ENCODE measurements around the gene MAF. TPM values are rescaled to one million over a fixed set of nuclear protein-coding genes. Genes with fewer than 3 reads are reported as not detected.

The MAF gene
- total RNA-seq, 1 experiment from 2014 or later = 1.3 TPM

DNA sequence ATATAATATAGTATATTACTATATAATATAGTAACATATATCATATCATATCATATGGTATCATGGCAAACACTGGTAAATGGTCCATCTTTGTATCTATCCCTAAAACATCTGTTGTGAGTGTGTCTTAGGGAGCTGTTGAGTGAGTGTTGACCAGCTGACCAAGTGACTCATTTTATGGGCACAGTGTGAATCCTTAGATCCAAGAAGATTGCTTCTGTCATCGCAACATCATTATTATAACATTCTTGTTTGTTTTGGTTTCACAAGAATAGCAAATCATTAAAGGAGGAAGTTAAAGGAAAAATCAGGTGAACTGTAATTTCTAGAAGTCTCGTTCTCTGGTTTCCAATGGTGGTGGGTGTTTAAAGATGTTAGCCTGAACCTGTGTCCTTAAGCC lies 11.7 kb upstream of the MAF start:
- DNase-seq (ENCODE audit: low read depth) = peak; percentile 55

DNA sequence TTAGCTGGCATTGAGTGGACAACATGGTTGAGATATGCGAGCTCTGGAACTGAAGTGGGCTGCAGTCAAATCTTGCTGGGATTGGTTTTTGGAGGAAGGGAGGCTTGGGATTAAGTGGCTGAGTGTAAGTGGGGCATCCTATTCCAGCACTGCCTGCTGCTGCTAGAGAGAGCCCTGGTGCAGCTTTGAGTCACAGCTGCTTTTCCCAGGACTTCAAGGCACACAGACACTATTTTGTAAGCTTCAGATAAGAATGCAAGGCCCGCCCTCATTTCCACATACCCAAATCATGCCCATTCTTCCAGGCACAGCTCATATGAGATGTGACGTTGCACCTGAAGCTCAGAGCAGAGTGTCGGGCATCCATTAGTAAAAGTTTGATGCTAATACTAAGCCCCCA lies 10.2 kb upstream of the MAF start:
- no peak for DNase-seq (ENCODE audit: low read depth)

DNA sequence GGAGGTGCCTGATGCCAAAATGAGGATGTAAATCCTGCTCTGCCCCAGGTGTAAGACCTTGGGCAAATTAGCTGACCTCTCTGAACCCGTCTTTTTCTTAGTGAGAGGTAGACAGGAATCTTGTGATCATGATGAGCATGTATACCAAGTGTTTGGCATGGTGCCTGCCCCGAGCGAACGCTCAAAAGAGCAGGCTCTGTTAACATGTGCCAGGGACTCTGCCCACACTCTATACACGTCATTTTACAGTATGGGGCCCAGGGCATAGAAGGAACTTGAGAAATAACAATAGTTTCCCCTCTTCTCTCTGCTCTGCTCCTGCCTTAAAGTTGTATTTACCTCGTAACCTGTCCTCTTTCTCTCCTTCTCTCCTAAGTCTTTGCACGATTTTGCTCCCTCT lies 9.3 kb upstream of the MAF start:
- DNase-seq (ENCODE audit: low read depth) = no peak

DNA sequence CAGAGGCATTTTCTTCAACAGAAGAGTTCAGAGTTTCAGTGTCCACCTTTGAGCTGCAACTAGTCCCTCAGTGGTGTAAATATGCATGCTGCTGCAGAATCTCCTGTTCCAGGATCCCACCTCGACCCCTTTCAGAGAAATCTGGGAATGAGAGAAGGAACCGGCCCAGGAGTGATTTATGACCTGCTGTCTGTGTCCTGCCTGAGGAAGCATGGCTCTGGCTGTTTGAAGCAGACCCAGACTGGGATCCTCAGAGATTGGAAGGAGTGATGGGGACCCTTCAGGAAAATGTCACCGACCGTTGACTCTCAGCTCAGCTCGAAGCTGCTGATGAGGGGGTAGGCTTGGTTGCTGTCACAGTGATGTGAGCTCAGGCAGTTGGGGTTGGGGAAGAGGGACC lies 8.4 kb upstream of the MAF start:
- no peak for DNase-seq (ENCODE audit: low read depth)

DNA sequence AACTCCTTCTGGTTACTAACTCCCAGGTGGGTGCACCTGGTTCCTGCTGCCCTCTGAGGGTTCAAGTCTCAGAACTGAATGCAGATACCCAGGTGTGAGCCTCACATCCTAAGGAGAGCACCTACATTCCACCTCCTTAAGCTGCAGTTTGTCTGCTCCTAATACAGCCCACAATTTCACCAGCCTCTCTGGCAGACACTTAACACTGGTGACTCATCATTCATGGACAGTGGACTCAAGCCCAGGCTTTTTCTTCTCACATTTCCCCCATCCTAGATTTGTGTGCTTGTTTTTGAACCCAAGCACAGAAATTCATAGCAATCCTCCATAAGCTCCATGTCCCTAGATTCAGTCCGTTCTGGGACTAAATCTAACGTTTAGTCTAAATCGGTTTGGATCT lies 7.0 kb upstream of the MAF start:
- DNase-seq (ENCODE audit: low read depth) = peak; percentile 68

DNA sequence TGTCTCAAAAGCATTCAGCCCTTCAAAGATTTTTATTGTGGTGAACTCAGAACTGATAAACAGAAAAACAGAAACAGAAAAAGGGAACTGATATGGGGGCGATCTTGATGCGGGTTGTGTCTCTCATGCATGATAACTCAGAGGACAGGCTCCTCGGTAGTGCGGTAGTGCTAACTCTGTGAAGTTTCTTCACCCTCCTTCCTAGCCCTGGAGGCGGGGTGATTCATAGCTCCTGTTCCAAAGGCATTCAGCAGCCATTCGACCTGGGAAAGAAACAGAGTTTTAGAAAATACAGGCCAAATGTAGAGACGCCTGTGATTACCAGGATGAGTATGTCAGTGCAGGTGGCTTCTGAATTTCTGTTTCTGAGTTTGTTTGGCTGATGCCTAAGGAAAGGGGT lies 5.5 kb upstream of the MAF start:
- DNase-seq (ENCODE audit: low read depth) = peak; percentile 57

DNA sequence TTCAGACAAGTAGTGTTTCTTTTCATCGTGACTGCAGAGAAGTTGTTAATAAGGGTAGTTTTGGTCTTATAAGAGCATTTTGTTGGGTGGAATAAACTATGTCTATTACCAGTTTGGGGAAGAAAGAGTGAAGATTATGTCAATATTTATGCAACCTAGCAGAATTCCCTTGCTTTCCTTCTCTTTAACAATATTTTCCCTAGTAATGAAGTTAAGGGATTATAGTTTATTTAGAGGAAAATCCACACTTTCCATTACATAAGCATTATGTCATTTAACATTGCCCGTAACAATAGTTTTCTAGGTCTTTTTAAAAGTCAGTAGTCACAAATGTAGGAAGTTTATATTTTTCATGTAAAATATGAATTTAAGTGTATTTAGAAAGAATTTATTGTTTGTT lies 2.5 kb upstream of the MAF start:
- no peak for DNase-seq (ENCODE audit: low read depth)

DNA sequence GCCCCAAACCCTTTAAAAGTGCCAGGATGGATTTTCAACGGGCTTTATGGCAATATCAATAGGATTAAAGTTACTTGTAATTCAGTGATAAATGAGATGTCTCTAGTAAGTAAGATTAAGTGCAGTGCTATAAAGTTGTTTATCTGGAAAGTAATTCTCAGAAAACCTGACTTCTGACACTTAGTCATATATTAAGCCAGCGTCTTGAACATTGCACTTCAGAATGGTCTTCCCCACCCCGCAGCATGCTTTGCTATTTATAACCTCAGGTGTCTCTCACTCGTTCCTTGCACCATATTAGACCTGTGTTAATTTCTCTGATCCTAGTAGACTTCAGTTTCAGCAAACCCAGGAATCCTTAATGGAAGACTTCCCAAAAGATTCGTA lies 2.1 kb upstream of the MAF start:
- DNase-seq (ENCODE audit: low read depth) = no peak

DNA sequence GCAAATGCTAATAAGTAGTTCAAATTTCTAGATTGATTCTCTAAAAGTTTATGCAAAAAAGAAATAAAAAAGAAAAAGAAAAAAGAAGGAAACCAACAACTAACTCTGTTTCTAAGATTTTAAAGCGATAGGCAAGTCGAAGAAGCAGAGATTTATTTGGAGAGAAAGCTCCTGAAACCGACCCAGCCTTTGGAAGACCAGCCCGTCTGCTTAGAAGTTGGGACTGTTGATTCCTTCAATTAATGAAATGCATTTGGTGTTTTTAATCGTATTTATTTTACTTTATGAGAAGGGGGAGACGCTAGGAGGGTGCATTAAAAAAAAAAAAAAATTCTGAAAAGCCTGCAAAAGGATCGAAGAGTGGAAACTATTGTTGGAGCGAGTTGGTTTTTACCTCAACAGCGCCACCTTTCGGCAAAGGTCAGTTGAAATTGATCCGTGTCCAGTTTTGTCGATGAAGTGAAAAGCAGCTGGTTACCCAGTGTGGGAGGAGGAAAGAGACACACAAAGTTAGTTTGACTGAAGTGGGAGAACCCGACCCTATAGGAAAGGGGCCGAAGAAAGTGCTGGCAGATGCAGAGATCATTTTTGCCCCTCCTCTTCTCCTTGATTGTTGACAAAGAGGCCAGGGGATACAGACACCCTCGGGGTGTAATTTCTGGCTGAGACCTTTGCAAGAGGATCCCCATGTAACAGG lies 1.5 kb upstream of the MAF start:
- peak; percentile 75 for DNase-seq (ENCODE audit: low read depth)

DNA sequence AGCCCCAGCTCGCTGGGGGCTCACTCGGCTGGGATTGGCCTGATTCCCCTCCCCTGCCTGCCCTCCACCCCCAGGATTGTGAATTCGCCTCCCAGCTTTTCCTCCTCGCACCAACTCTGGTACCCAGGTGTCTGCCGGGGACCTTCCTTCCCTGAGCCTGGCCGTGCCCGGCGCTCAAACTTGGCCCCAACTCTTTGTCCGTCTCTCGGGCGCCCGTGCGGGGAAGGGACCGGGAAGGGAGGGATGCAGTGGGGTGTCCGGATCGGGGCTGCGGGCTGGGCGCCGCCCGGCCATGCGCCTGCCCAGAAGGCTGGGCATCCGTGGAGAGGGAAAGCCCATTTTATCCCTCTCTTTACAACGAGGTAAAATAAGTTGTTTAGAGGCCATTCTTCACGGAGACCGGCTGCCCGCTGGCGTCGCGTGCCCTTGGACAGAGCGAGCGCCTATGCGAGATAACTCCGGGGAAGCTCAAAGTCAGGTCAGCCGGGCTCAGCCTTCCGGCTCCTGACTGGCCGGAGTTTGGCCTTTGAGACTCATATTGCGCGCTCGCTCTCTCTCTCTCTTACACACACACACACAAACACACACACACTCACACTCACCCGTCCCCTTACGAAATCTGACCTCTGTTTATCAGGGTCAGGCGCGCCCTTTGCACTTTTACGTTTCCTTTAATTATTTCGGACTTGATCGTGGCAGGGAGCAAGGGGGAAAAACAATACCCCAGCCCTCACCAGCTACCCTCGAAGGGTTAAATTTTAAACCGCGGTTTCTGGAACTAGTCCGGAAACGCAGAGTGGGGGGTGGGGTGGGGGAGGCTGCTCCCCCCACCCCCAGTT lies 774 bp upstream of the MAF start:
- DNase-seq (ENCODE audit: low read depth) = peak; percentile 37

DNA sequence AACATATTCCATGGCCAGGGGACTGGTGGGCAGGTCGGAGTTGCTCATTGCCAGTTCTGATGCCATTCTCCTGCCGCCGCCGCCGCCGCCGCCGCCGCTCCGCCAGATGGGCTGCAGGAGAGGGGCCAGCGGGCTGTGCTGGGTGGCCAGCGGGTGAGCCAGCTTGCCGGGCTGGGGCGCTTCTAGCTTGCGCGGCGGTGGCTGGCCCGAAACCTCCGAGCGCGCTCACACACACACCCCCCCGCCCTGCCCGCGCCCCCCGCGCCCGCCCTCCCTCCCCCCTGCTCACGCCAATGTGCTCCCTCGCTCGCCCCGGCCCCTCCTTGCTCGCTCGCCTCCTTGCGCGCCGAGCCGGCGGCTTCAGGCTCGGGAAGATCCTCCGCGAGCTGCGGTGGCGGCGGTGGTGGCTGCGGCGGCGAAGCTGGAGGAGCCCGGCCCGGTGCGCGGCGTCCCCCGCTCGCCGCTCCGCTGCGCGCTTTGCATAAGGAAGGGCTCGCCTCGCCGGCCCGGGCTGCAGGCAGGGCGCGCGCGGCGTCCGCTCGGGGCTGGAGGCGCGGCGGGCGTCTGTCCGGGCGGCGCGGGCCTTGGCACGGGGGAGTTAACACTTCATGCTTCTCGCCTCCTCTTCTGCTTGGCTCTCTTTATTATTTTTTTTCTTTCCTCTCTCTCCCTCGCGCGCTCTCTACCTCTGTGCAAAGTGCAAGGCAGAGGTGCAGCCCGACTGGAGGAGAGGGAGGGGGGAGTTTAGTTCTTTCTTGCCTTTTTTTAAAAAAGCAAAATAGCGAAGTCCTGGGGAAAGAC lies 500 bp downstream of the MAF start:
- peak; percentile 70 for DNase-seq (ENCODE audit: low read depth)

DNA sequence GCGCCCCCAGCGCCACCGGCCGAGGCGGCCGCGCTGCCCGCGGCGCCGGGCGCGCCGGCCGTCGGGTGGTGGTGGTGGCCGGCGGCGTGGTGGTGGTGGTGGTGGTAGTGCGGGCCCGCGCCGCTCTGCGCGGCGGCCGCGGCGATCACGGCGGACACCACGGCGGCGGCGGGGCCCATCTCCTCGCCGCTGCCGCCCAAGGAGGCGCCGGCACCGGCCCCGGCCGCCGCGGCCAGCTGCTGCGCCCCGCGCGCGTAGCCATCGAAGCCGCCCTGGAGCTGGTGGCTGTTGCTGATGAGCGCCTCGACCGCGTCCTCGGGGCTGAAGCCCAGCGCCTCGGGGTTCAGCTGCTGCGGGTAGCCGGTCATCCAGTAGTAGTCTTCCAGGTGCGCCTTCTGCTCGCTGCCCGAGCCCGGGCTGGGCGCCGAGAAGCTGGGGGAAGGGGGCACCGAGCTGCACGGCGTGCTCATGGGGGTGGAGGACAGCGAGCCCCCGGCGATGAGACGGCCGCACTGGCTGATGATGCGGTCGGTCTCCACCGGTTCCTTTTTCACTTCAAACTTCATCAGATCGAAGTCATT lies 1.2 kb downstream of the MAF start:
- DNase-seq (ENCODE audit: low read depth) = peak; percentile 36

DNA sequence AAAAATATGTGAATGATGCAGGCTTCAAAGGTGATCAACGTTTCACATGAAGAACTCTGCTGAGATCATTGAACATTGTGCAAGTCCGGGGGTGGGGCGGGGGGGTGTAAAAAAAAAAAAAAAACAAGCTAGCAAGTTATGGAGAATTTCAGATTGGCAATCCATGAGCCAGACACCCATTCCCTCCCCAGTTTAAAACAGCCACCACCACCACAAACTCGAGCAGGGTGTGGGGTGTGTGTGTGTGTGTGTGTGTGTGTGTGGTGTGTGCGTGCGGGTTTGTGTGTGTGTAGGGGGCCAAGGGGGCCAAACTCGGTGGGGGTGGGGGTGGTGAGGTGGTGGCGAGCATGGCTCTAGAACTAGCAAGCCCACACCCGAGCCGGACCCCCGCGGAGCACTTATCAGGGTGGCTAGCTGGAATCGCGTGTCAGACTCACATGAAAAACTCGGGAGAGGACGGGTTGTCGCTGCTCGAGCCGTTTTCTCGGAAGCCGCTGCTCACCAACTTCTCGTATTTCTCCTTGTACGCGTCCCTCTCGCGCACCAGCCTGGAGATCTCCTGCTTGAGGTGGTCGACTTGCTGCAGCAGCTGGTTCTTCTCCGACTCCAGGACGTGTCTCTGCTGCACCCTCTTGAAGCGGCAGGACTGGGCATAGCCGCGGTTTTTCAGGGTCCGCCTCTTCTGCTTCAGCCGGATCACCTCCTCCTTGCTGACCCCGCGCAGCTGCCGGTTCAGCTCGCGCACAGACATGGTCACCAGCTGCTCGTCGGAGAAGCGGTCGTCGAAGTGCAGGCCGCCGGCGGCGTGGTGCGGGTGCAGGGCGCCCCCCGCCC lies 2.0 kb downstream of the MAF start:
- peak; percentile 76 for DNase-seq (ENCODE audit: low read depth)

DNA sequence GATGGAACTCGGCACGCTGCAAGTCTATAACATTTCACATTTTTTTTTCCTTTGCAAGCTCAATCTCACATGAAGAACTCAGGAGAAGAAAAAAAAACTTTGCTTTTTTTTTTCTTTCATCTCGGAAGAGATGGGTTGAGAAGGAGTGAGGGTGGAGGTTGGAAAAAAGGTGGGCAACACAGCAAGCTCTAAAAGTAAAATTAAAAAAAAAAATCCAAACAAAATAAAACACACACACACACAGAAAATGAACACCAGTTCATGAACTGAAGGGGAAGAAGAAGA lies 2.5 kb downstream of the MAF start:
- no peak for DNase-seq (ENCODE audit: low read depth)

DNA sequence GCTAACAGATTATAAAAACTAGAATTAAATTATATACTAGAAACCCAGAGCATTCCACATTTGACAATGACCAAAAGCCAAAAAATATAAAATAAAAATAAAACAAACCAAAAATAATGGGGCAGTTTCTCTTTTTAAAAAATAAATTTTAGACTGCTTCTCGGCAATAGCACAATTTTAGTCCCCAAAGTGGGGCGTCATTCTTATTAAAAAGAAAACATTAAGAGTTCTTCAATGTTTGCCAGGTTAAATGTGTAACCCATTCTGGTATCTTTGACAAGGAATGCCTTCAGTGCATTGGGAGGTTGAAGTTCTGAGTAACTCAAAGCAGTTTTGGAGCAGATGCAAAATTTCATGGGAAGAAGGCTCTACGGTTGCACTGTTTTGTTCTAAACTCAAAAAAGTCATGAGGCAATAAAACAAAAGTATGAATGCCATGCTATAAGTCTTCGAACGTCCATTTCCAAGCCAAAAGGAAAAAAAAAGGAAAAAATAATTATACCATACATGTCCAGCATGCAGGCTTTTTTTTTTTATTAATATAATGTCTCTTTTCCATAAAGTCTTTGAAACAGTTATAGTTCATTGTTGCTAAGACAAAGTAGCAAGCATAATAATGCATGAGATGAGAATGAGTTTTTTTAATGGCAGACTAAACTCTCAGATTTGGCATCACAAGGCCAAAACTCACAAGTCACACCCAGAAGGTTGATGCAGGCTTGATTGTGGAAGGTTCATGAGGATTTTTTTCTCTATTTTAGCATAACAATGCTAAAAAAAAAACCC lies 3.1 kb downstream of the MAF start:
- DNase-seq (ENCODE audit: low read depth) = no peak

DNA sequence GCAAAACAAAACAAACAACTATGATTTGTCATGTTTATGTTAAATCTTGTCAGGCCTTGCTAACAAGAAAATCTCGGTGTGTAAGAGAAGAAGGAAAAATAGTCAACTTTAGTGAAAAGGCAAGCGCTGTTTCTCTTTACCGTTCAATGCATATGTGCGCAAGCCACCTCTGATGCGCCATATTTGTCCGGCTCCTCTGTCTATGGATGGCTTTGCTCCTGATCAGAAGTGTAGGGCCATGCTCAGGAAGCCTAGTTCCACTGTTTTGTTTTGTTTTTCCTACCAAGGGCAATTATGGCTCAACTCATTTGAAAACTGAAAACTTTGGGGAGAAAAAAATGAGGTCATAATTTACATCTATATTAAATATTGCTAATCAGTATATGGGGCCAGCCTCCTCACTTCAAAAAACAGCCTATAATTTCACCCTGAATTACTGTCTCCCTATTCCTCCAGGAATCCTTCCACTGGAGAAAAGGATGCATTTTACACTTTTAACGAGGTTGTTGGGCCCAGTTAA lies 4.5 kb downstream of the MAF start:
- no peak for DNase-seq (ENCODE audit: low read depth)

DNA sequence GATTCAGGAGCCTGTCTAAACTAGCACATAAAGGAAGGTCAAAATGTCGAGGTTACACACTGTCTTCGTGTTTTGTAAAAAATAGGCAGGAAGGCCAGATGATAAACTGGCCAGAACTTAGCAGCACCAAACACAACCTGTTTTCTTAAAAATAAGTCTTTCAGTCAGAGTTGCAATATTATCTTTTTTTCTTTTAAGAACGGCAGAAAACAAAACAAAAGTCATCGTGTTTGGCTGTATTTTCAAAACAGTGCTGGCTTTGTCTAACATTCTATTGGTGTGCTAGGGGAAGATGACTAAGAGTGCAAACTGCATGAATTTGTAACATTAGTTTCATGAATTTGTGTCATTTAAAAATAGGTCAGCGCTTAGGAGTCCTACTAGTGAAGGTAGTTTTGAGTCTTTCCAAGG lies 5.3 kb downstream of the MAF start:
- DNase-seq (ENCODE audit: low read depth) = no peak

DNA sequence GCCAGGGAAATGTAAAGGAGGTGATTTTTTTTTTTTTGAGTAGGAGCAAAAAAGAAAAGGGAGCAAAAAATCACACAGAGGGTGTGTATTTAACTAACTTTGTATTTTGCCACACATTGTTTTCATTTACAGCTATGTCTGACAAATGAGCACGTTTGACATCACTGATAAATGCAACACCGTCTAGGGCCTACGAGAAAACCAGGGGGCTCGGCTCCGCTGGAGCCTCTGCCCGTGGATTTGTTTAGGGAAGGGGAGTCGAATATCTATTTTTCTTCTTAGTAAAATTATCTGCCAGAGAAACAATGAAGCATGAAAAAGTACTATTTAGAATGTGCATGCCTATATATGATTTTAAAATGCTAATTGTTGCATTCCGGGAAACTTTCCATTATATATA lies 6.8 kb downstream of the MAF start:
- DNase-seq (ENCODE audit: low read depth) = no peak

DNA sequence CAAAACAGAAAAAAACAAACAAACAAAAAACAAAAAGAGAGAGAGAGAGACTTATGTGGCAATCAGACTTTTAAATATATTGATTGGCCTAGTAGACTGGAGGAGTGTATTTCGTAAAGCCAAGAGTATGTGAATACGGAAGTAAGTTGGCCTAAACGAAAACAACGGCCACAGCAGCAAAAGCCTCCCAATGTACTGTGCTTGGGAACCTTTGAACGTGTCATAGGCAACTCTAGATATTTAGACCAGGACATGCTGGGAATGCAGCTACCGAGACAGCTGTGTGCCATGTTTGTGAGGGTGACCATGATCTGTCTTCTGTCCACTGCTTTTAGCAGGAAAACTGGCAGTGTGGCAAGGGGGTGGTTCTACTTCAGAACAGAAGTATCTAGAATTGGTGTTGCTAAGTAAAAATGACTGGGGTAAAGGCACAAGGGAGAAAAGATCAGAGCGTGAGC lies 7.4 kb downstream of the MAF start:
- no peak for DNase-seq (ENCODE audit: low read depth)

DNA sequence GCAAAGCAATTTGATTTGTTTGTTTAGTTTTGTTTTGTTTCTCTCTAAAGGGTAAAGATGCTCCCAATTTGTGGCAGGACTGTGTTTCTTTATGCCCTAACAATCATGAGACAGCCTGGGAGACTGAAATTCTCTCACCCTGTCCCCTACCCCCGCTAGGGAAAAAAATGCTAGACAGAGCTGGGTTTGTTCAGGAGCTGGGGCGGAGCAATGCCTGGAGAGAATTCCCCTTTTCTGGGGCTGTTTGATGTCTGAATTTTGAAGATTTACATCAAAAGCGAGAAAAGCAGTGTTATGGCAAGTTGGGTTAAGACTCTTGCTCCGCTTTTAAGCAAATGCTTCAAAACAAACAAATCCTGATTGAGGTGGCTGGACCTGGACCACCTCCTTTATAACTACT lies 8.4 kb downstream of the MAF start:
- DNase-seq (ENCODE audit: low read depth) = no peak
